Type B pancreatic cell (in vitro differentiated cells): ENCODE measurements around the gene RAB3C. TPM values are rescaled to one million over a fixed set of nuclear protein-coding genes. Genes with fewer than 3 reads are reported as not detected.
A peak's percentile ranks its signal among the peaks of the same experiment; 100 is the strongest.

ENCODE experiments used
- DNase-seq: peaks from one replicate; pipeline ENCODE4 v3.0.0; 2021; ENCODE audit warnings: mixed read lengths; ENCODE audit not compliant: unreplicated experiment; ENCODE audit errors: extremely low spot score
- H3K27ac Mint-ChIP-seq: 2 replicates; pipeline ENCODE4 v1.8.0; 2021; ENCODE audit warnings: mild to moderate bottlenecking, mixed read lengths
- H3K27me3 Mint-ChIP-seq: 2 replicates; pipeline ENCODE4 v1.8.0; 2021; ENCODE audit warnings: mixed read lengths
- H3K36me3 Mint-ChIP-seq: 2 replicates; pipeline ENCODE4 v1.8.0; 2021; ENCODE audit warnings: mixed read lengths
- H3K4me1 Mint-ChIP-seq: one replicate; pipeline ENCODE4 v1.8.0; 2021; ENCODE audit warnings: mixed read lengths; ENCODE audit not compliant: unreplicated experiment
- H3K4me3 Mint-ChIP-seq: 2 replicates; pipeline ENCODE4 v1.8.0; 2021; ENCODE audit warnings: mild to moderate bottlenecking, mixed read lengths
- H3K9me3 Mint-ChIP-seq: 2 replicates; pipeline ENCODE4 v1.8.0; 2021; ENCODE audit warnings: mixed read lengths
- total RNA-seq: library from RNA; stranded (reverse); gene quantifications from 2 replicates; pipeline ENCODE4 v1.2.1, GENCODE V29; 2021; ENCODE audit warnings: low replicate concordance
- TF ChIP-seq, protein P1 (sequence below): fragments of 200-600 bp; sonication (generic); conservative IDR thresholded peaks from 2 replicates; pipeline ENCODE4 v1.5.0; 2021; ENCODE audit warnings: antibody characterized with exemption, mild to moderate bottlenecking

RAB3C gene
- total RNA-seq, 1 donor from 2014 or later, result 10.1 TPM

DNA sequence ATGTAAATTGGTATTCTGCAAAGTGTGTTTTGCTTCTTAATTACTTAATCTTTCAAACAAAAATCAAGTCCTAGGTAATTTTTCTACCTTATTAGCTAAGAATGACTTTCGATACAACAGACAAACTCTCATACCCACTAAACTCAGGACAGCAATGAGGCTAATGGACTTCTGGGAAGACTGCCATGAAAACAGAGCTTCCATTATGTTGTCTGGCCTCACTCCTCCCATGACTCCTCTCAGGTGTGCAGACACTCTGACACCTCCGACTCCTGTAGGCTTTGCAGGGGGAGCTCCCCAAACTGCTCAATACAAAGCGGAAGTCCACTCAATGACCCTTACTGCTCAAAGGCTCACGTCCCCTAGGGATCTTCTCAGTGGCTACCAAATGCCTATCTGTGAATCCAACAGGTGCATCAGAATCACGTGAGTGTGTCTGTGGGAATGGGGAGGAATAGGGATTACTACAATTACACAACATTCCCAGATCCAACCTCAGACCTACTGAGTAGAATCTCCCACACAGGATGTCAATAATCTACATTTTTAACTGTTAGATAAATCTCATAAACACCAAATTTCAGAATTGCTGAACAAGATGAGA is 289.9 kb downstream of the RAB3C start:
- Mint-ChIP-seq H3K36me3 (no peaks in the 10 kb centered on the region), H3K4me3 (no peak overlapping the region), H3K27ac (no peak overlapping the region), H3K9me3 (no peaks in the 10 kb centered on the region), H3K4me1 (no peaks in the 10 kb centered on the region), H3K27me3 (no peaks in the 10 kb centered on the region)
- TF ChIP-seq, protein P1, sequence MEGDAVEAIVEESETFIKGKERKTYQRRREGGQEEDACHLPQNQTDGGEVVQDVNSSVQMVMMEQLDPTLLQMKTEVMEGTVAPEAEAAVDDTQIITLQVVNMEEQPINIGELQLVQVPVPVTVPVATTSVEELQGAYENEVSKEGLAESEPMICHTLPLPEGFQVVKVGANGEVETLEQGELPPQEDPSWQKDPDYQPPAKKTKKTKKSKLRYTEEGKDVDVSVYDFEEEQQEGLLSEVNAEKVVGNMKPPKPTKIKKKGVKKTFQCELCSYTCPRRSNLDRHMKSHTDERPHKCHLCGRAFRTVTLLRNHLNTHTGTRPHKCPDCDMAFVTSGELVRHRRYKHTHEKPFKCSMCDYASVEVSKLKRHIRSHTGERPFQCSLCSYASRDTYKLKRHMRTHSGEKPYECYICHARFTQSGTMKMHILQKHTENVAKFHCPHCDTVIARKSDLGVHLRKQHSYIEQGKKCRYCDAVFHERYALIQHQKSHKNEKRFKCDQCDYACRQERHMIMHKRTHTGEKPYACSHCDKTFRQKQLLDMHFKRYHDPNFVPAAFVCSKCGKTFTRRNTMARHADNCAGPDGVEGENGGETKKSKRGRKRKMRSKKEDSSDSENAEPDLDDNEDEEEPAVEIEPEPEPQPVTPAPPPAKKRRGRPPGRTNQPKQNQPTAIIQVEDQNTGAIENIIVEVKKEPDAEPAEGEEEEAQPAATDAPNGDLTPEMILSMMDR, result no peak
- no peak for DNase-seq

DNA sequence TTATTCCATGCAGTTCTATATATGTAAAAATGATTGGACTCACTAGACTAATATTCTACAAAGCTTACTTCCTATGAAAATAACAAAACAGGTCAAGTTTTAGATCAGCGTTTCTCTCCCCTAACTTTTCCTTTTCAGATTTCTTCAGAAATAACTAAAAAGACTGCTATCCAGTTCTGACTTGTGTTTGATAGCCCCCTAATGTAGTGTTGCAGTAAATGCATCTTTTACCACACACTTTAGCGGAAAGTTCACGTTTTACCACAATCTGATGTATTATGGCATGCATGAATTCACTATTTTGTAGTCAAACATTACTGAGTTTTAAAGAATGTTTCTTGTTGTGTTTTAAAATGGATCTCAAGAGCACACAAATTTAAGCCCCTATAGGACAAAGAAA is 292.7 kb downstream of the RAB3C start:
- no peaks in the 10 kb centered on the region for H3K27me3 Mint-ChIP-seq
- no peak for DNase-seq
- no peaks in the 10 kb centered on the region for H3K9me3 Mint-ChIP-seq
- no peak overlapping the region for H3K27ac Mint-ChIP-seq
- no peaks in the 10 kb centered on the region for H3K4me1 Mint-ChIP-seq
- H3K36me3 Mint-ChIP-seq, result no peaks in the 10 kb centered on the region
- TF ChIP-seq, protein P1, result peak; percentile 35
- H3K4me3 Mint-ChIP-seq, result no peak overlapping the region

DNA sequence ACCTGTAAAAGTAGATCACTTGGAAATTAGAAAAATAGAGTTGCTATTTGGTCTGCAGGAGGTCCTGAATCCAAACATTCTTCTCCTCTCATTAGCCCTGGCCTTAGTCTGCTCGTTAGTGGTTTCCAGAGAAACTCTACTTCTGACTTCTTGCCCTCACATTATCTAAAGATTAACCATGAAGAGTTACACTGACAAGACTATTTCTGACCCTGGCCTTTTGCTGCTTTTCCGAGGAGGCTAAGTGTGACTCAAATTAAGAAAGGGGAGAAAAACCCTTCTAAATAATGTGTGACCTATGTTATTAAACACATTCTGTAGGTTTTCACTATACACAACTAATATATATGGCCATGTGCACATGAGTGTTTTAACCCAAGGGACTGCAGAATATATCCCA is 302.4 kb downstream of the RAB3C start:
- TF ChIP-seq, protein P1, result no peak
- H3K4me1 Mint-ChIP-seq, result peaks cover 21% of the 10 kb centered on the region
- H3K4me3 Mint-ChIP-seq, result no peak overlapping the region
- peaks cover 3% of the 10 kb centered on the region for H3K27me3 Mint-ChIP-seq
- H3K27ac Mint-ChIP-seq, result no peak overlapping the region
- no peaks in the 10 kb centered on the region for H3K36me3 Mint-ChIP-seq
- H3K9me3 Mint-ChIP-seq, result no peaks in the 10 kb centered on the region
- DNase-seq, result no peak

DNA sequence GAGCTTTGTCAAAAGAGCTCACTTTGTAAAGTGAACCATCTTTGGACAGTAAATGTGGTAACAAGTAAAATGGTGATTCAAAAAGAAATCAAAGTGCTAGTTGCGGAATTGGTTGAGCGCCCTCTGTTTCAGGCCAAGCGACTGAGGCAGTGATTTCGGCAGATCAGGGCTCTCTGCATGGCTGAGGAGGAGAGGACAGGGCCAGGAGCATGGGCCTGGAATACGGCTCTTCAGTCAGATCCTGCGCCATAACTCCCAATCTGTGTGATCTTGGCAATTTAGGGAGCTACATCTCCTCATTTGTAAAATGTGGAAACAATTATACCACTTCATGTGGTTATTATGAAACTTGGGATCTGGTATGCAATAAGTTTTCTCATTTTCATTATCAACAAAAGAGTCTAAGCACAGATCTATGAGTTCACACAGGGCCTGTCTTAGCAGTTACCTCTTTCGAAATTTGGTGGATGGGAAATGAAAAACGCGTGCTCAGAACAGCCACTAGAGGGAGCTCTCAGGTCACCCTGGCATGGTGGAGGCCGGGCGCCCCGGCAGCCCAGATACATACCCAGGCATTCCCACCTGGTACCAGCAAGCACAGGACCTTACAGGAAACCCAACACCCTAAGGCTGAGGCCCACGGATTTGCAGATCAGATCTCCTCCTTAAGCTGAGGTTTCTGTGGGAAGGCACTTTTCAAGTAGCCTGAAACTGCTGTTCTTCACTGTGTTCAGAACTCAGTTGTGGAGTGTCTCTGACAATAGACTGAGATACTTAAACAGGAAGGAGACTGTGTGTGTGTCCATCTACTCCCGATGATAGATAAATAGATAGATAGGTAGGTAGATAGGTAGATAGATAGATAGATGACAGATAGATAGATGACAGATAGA is 303.7 kb downstream of the RAB3C start:
- TF ChIP-seq, protein P1, result peak; percentile 94
- Mint-ChIP-seq H3K27me3 (peaks cover 4% of the 10 kb centered on the region), H3K27ac (peak overlapping the region; percentile 84), H3K4me1 (peaks cover 32% of the 10 kb centered on the region), H3K36me3 (no peaks in the 10 kb centered on the region), H3K4me3 (peak overlapping the region; percentile 22), H3K9me3 (no peaks in the 10 kb centered on the region)
- DNase-seq, result peak; percentile 79

DNA sequence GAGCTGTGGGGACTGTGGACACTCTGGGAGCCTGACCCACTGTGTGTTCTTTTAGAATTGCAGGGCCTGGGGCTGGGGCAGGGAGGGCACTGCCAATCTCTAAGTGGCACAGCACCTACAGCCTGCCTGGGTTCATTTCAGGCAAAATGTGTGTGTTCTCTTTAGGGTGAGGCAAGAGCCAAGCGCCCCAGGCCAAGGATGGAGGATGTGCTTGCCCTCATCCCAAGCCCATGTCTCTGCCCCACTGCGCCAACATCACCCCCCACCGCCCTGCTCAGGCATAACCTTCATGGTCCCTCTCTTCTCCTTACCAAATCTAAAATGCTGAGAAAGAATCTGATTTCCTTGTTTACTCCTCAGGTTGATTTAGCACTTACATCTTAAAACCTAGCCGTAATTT is 304.4 kb downstream of the RAB3C start:
- TF ChIP-seq, protein P1, result no peak
- peaks cover 35% of the 10 kb centered on the region for H3K4me1 Mint-ChIP-seq
- H3K27ac Mint-ChIP-seq, result no peak overlapping the region
- peaks cover 6% of the 10 kb centered on the region for H3K27me3 Mint-ChIP-seq
- no peak overlapping the region for H3K4me3 Mint-ChIP-seq
- no peaks in the 10 kb centered on the region for H3K36me3 Mint-ChIP-seq
- no peak for DNase-seq
- H3K9me3 Mint-ChIP-seq, result no peaks in the 10 kb centered on the region
